ENCODE measurements around the gene YAP1. TPM values are rescaled to one million over a fixed set of nuclear protein-coding genes. Genes with fewer than 3 reads are reported as not detected.

YAP1 gene
- polyA plus RNA-seq, 3 donors: 193 to 197 (median 196) TPM

DNA sequence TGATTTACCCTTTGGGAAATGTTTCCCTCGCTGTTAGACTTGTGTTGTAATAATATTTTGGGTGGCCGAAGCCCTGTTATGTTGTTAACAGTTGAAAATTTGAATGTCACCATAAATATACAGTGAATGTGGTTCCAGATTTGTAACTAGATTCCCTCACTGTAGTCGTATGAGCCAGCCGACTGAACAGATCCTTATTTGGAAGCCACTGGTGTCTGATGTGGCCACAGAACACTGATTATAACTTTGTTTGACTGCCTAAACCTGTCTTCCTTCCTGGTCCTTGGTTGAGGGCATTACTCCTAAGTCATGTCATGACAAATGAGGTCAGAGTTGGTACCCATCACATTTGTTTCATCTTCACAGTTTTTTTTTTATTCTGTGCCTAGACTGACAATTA, 45.4 kb downstream of the YAP1 start:
- no peak for DNase-seq (ENCODE audit: low read depth in 3 of 3, low spot score in 2 of 3)

DNA sequence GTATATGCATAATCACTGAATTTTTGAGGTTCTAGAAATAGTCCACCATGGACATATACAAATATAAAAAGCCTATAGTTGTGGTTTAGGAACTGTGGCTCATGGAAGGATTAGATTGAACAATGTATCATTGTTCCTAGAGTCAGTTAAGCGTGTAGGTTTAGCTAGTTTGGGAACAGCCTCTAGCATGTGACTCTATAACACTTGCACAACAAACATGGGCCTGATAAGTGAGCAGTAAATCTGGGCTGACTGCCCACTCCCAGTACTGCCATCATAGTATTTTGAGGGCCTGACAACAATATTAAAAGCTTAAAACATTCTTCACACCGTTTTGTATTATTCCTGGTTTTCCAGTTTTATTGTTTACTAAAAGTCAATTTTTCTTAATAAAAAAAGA, 47.0 kb downstream of the YAP1 start:
- DNase-seq (ENCODE audit: low read depth in 3 of 3, low spot score in 2 of 3): no peak

- no peak for DNase-seq (ENCODE audit: low read depth in 3 of 3, low spot score in 2 of 3)
Measured at GRCh38 chr11:102158164-102158735, 48.0 kb downstream of the YAP1 start.

DNA sequence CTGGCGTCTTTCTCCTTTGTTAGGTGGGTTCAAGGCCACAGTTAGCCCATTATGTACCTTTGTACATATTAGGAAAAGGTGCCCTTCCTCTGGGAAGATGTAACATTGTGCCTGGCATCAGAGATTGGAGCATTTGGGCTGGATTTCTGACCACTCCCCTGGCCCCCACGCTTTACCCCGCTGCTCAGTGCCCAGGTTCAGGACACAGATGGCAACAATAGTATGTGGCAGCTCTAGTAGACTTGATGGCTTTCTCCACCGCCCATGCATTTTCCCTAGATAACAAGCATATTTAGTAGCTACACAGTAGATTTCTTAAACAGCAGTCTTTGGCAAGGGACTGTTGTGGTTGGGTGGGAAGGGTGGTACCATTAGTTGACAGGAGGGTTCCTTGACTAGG, 53.1 kb downstream of the YAP1 start:
- no peak for DNase-seq (ENCODE audit: low read depth in 3 of 3, low spot score in 2 of 3)

GRCh38 chr11:102166175-102167064, 56.2 kb downstream of the YAP1 start:
- no peak for DNase-seq (ENCODE audit: low read depth in 3 of 3, low spot score in 2 of 3)

DNA sequence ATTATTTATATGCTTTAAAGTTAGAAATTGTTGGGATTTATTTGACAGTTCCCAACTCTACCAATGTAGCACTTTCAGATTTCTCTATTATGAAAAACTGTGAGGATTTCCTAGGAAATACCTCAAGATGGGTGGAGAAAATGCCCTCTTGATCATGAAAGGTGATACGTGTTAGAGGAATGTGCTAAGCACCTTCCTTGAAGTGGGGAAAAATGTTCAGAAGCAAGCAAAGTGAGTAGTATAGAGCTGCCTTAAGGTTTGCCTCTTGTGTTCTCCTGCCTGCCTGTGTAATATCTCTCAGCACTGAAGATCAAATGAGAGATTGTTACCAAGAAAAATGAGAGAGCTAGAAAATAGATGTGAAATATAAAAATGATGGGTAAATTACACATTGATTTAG, 58.2 kb downstream of the YAP1 start:
- no peak for DNase-seq (ENCODE audit: low read depth in 3 of 3, low spot score in 2 of 3)

DNA sequence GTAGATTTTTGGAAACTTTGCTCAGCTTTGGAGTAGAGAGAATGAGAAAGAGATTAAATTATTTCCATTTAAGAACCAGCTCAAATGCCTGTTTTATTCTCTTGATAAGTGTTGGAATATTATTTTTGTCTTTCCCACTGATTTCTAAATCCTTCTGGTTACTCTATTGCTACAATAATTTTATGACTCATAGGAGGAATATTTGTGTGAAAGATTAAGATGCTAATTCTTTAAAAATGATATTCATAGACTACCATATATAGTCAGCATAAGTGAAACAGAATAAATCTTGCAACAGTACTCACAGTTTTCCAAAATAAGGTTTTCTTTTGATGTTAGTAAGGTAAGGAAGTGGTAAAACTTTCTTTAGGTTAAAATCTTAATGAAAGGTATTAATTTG, 60.9 kb downstream of the YAP1 start:
- no peak for DNase-seq (ENCODE audit: low read depth in 3 of 3, low spot score in 2 of 3)

GRCh38 chr11:102172127-102172848, 62.0 kb downstream of the YAP1 start:
- DNase-seq (ENCODE audit: low read depth in 3 of 3, low spot score in 2 of 3): no peak

- no peak for DNase-seq (ENCODE audit: low read depth in 3 of 3, low spot score in 2 of 3)
Measured at GRCh38 chr11:102177126-102177525, 66.9 kb downstream of the YAP1 start.

DNA sequence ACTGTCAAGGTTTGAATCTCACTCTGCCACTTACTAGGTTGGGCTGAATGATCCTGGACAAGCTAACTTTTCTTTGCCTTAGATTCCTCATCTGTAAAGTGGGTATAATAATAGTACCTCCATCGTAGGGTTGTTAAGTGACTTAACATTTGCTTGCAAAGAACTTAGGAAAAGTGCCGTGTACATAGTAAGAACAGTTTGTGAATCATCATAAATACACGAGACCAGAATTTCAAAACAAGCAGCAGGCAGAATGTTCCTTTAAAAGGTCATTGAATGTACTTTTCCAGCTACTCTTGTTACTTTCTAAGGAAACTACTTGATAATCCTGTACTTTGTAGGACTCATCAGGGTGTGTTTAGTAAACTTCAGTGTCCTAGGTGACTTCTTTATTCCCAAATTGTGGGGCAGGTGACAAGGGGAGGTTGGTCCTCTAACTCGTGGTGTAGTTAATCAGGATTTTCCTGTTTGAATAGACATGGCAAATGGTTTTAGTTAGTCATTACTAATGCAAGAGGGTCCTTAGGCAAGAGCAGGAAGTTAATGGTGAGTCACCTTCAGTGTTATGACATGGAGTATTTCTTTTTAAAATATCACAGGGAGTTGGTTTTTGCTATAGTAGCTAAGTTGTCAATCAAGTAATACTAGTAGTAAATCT, 67.9 kb downstream of the YAP1 start:
- DNase-seq (ENCODE audit: low read depth in 3 of 3, low spot score in 2 of 3): no peak

GRCh38 chr11:102179371-102179770, 69.1 kb downstream of the YAP1 start:
- DNase-seq (ENCODE audit: low read depth in 3 of 3, low spot score in 2 of 3): no peak

- DNase-seq (ENCODE audit: low read depth in 3 of 3, low spot score in 2 of 3): no peak
Measured at GRCh38 chr11:102184269-102184987, 74.2 kb downstream of the YAP1 start.

DNA sequence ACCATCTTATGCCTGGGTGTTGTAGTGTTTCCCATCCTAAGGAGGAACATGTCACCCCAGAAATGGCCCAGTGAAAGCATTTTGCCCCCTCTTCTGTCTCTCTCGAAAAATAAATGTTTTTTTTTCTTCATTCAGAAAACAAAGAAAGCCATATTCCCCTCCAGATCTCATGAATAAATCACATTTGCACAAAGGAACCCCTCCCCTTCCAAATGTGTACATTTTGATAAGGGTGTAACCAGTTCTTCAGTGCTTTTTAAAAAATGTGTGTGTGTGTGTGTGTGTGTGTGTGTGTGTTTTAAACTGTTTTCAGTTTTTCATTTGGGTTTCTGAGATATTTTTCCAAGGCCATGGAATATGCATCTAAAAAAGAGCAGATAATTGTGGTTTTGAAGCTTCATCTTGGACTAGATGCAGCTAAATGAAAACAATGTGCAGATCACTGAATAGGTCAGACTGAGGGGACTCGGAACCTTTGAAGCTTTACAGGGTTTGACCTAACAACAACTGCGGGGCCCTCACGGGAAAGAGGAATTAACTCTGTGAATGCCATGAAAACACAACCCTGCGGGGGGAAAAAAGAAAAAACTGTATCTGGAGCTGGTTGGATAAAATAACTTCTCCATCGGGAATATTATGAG, 76.4 kb downstream of the YAP1 start:
- no peak for DNase-seq (ENCODE audit: low read depth in 3 of 3, low spot score in 2 of 3)

- no peak for DNase-seq (ENCODE audit: low read depth in 3 of 3, low spot score in 2 of 3)
Measured at GRCh38 chr11:102187416-102188151, 77.3 kb downstream of the YAP1 start.

DNA sequence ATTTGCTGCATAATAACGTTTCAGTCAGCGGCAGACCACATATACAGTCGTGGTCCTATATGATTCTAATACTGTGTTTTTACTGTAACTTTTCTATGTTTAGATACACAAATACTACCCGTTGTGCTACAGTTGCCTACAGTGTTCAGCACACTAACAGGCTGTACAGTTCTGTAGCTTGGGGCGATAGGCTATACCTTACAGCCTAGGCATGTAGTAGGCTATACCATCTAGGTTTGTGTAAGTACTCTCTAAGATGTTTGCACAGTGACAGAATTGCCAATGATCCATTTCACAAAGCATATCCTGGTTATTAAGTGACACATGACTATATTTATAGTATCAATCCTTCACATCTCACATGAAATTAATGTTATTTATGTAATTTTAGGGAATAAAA, 78.2 kb downstream of the YAP1 start:
- DNase-seq (ENCODE audit: low read depth in 3 of 3, low spot score in 2 of 3): no peak

DNA sequence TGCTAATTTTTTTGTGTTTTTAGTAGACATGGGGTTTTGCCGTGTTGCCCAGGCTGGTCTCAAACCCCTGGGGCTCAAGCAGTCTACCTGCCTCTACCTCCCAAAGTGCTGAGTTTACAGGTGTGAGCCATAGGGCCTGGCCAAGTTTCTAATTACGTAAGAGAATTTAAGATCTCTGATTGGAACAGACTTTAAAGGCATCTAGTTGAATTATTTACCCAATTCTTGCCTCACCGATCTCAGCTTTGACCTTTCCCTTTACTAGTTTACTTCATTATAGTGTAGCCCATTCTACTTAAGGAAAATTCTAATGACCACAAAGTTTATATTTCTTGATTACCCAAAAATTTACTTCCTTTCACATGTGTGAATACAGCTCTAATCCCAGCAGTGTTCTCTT, 81.6 kb downstream of the YAP1 start:
- no peak for DNase-seq (ENCODE audit: low read depth in 3 of 3, low spot score in 2 of 3)

GRCh38 chr11:102192349-102193066, 82.3 kb downstream of the YAP1 start:
- DNase-seq (ENCODE audit: low read depth in 3 of 3, low spot score in 2 of 3): no peak

DNA sequence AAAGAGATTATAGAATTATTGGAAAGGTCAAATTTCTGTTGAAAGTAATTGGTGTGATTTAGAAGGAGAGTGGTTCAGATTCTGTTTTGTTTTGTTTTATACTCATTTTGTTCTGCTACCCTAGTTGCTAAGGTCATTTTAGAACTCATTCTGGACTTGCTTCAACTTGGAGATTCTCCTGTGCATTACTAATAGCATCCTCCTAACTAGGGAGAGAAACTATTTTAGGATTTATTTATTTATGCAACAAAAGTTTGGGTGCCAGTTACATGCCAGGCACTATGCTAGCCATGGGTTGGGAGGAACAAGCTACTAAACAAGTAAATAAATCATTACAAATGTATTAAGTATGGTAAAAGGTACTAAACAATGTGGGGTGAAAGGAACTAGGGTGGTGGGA, 84.0 kb downstream of the YAP1 start:
- DNase-seq (ENCODE audit: low read depth in 3 of 3, low spot score in 2 of 3): no peak

DNA sequence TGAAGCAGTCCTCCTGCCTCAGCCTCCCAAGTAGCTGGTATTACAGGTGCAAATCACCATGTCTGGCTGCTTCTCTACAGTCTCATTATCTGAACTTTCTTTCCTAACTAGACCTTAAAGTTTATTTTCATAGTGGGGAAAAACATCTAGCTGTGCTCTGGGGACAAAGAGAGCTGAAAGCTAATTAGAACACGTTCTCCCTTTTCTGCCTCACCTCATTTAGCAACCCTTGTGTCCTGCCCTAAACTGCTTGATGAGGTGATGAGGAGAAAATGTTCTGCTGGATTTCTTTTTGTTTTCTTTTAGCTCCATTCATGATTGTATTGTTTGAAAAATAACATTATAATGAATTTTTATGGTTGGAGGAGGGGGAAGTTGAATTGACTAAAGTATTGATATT, 84.7 kb downstream of the YAP1 start:
- DNase-seq (ENCODE audit: low read depth in 3 of 3, low spot score in 2 of 3): no peak

Measured in right renal cortex interstitium (tissue), 3 donors.